Nephron progenitor cell (in vitro differentiated cells): ENCODE results near the gene FETUB.

Experiments
- DNase-seq: peaks from one replicate; pipeline ENCODE4 v3.0.0; 2021
- H3K27ac Mint-ChIP-seq: 2 replicates; pipeline ENCODE4 v1.8.0; 2021; ENCODE audit warnings: mild to moderate bottlenecking, moderate library complexity, mixed read lengths
- H3K27me3 Mint-ChIP-seq: 2 replicates; pipeline ENCODE4 v1.8.0; 2021; ENCODE audit warnings: mild to moderate bottlenecking, low read depth, mixed read lengths; ENCODE audit not compliant: poor library complexity
- H3K36me3 Mint-ChIP-seq: 2 replicates; pipeline ENCODE4 v1.8.0; 2021; ENCODE audit warnings: low read depth, mixed read lengths
- H3K4me1 Mint-ChIP-seq: 2 replicates; pipeline ENCODE4 v1.8.0; 2021; ENCODE audit warnings: mixed read lengths
- H3K4me3 Mint-ChIP-seq: 2 replicates; pipeline ENCODE4 v1.8.0; 2021; ENCODE audit warnings: mild to moderate bottlenecking, moderate library complexity, mixed read lengths
- H3K9me3 Mint-ChIP-seq: 2 replicates; pipeline ENCODE4 v1.8.0; 2021; ENCODE audit warnings: mild to moderate bottlenecking, moderate library complexity, mixed read lengths
- CTCF ChIP-seq: fragments of 200-600 bp; sonication (generic); IDR thresholded peaks from 2 replicates; pipeline ENCODE4 v1.5.0; 2021; ENCODE audit warnings: antibody characterized with exemption

The FETUB gene

GRCh38 chr3:186600896-186601295 is 39.3 kb upstream of the FETUB start:
- H3K27me3 Mint-ChIP-seq, result peaks cover 37% of the 10 kb centered on the region
- TF ChIP-seq CTCF, result no peak
- H3K4me1 Mint-ChIP-seq, result peaks cover 20% of the 10 kb centered on the region
- H3K36me3 Mint-ChIP-seq, result no peaks in the 10 kb centered on the region
- DNase-seq, result no peak
- H3K27ac Mint-ChIP-seq, result no peak overlapping the region
- no peak overlapping the region for H3K4me3 Mint-ChIP-seq
- H3K9me3 Mint-ChIP-seq, result no peaks in the 10 kb centered on the region

- H3K27me3 Mint-ChIP-seq, result peaks cover 34% of the 10 kb centered on the region
- H3K36me3 Mint-ChIP-seq, result no peaks in the 10 kb centered on the region
- TF ChIP-seq CTCF, result no peak
These were observed 37.0 kb upstream of the FETUB start for GRCh38 chr3:186603159-186603558.

GRCh38 chr3:186605078-186605477 is 35.1 kb upstream of the FETUB start:
- TF ChIP-seq CTCF, result no peak
- H3K4me1 Mint-ChIP-seq, result no peaks in the 10 kb centered on the region
- H3K36me3 Mint-ChIP-seq, result no peaks in the 10 kb centered on the region
- no peak for DNase-seq
- no peak overlapping the region for H3K27ac Mint-ChIP-seq
- peaks cover 27% of the 10 kb centered on the region for H3K27me3 Mint-ChIP-seq
- no peak overlapping the region for H3K4me3 Mint-ChIP-seq
- no peaks in the 10 kb centered on the region for H3K9me3 Mint-ChIP-seq

More at GRCh38 chr3:186603159-186603558, 37.0 kb upstream of the FETUB start:
- Mint-ChIP-seq H3K9me3 (no peaks in the 10 kb centered on the region), H3K4me3 (no peak overlapping the region), H3K4me1 (peaks cover 13% of the 10 kb centered on the region), H3K27ac (peak overlapping the region; percentile 27)
- DNase-seq, result no peak

- Mint-ChIP-seq H3K4me3 (no peak overlapping the region), H3K27me3 (peaks cover 23% of the 10 kb centered on the region), H3K27ac (no peak overlapping the region), H3K4me1 (no peaks in the 10 kb centered on the region), H3K36me3 (no peaks in the 10 kb centered on the region), H3K9me3 (no peaks in the 10 kb centered on the region)
- DNase-seq, result no peak
- no peak for TF ChIP-seq CTCF
These were observed 34.3 kb upstream of the FETUB start for GRCh38 chr3:186605561-186606545.

GRCh38 chr3:186608624-186609215 is 31.5 kb upstream of the FETUB start:
- no peaks in the 10 kb centered on the region for H3K36me3 Mint-ChIP-seq
- no peaks in the 10 kb centered on the region for H3K9me3 Mint-ChIP-seq
- TF ChIP-seq CTCF, result no peak
- no peak overlapping the region for H3K4me3 Mint-ChIP-seq
- H3K27ac Mint-ChIP-seq, result no peak overlapping the region
- H3K4me1 Mint-ChIP-seq, result no peaks in the 10 kb centered on the region
- peaks cover 26% of the 10 kb centered on the region for H3K27me3 Mint-ChIP-seq
- DNase-seq, result no peak
